Panc1 (cell line): ENCODE results near the gene APAF1. TPM values are rescaled to one million over a fixed set of nuclear protein-coding genes. Genes with fewer than 3 reads are reported as not detected.

Experiments
- ATAC-seq: fragments of 200-7000 bp; cut with Tn5 transposase; 2 replicates; pipeline ENCODE4 v1.9.1; 2020; ENCODE audit warnings: mild to moderate bottlenecking, moderate library complexity
- BruUV-seq: library from RNA; stranded (reverse); fragments of 400-500 nt; replicated peaks from 2 replicates; lab custom pipeline; 2021; lab: Mats Ljungman, UMichigan
- CTCF ChIA-PET: fragments of 300-600 bp; sonication (Branson Sonifier 250); formaldehyde crosslinking; loops from one replicate; lab custom pipeline; 2022; ENCODE audit warnings: antibody characterized with exemption; lab: Charles Lee
- POLR2A ChIA-PET: fragments of 300-600 bp; sonication (Branson Sonifier 250); formaldehyde crosslinking; loops from one replicate; lab custom pipeline; 2022; ENCODE audit warnings: antibody characterized with exemption; lab: Charles Lee
- DNase-seq: peaks from one replicate; pipeline ENCODE4 v3.0.0-alpha.2; 2010; ENCODE audit warnings: low read depth, low spot score
- H3K27ac ChIP-seq: 2 replicates; pipeline ENCODE4 v1.5.1; 2011; ENCODE audit warnings: mild to moderate bottlenecking, low read length, inconsistent platforms
- H3K27me3 ChIP-seq: fragments of 200-500 bp; sonication (Bioruptor generic); 2 replicates; pipeline ENCODE4 v1.6.0; 2014; ENCODE audit warnings: low read length, inconsistent platforms; ENCODE audit not compliant: control insufficient read depth, insufficient read depth
- H3K36me3 ChIP-seq: fragments of 200-500 bp; sonication (Bioruptor generic); 2 replicates; pipeline ENCODE4 v1.5.1; 2014; ENCODE audit warnings: inconsistent platforms, mild to moderate bottlenecking, low read length, moderate library complexity; ENCODE audit not compliant: control insufficient read depth, insufficient read depth
- H3K4me1 ChIP-seq: 2 replicates; pipeline ENCODE4 v1.5.1; 2011; ENCODE audit warnings: inconsistent platforms, mild to moderate bottlenecking, low read length, moderate library complexity; ENCODE audit not compliant: control insufficient read depth, insufficient read depth
- H3K4me3 ChIP-seq, 2 experiments: 2 replicates each; pipeline ENCODE4 v1.5.1; 2011 to 2012; ENCODE audit warnings: low read depth in 2 of 2, low read length in 2 of 2, mild to moderate bottlenecking in 2 of 2, inconsistent platforms in 1 of 2, moderate library complexity in 1 of 2
- H3K9me3 ChIP-seq: fragments of 200-500 bp; sonication (Bioruptor generic); 2 replicates; pipeline ENCODE4 v1.5.1; 2014; ENCODE audit warnings: low read depth, mild to moderate bottlenecking, inconsistent platforms, low read length, moderate library complexity; ENCODE audit not compliant: control insufficient read depth, insufficient read depth
- POLR2AphosphoS5 ChIP-seq: IDR thresholded peaks from 2 replicates; pipeline ENCODE4 v1.6.1; 2012; ENCODE audit warnings: mild to moderate bottlenecking, low read depth, low read length, moderate library complexity
- SIN3A ChIP-seq: IDR thresholded peaks from 2 replicates; pipeline ENCODE4 v1.6.1; 2012; ENCODE audit warnings: low read depth, mild to moderate bottlenecking, low read length, moderate library complexity, borderline replicate concordance; ENCODE audit not compliant: insufficient read depth
- TCF7L2 ChIP-seq: IDR thresholded peaks from 2 replicates; pipeline ENCODE4 v1.6.1; 2011; ENCODE audit warnings: mild to moderate bottlenecking, low read depth, low read length, inconsistent platforms
- in situ Hi-C: cut with HindIII; loops from 2 replicates; pipeline ENCODE4 v1.10.0; 2016; ENCODE audit warnings: low sequenced_read_pairs, low pct_unique_long_range_greater_than_20kb
- intact Hi-C: fragments of 100-400 bp; cut with micrococcal nuclease; formaldehyde crosslinking; loops from one replicate; pipeline ENCODE4 v1.10.0; 2022; ENCODE audit not compliant: unreplicated experiment
- total RNA-seq: library from RNA; stranded (reverse); gene quantifications from one replicate; pipeline ENCODE4 v1.2.1, GENCODE V29; 2021; ENCODE audit not compliant: unreplicated experiment
- TF ChIP-seq, protein P1 (sequence below): fragments of 450-650 bp; IDR thresholded peaks from 2 replicates; pipeline ENCODE4 v1.5.1; 2017; ENCODE audit warnings: mild to moderate bottlenecking
- TF ChIP-seq, protein P2 (sequence below), 2 experiments: IDR thresholded peaks; 2 replicates each; pipeline ENCODE4 v1.6.1; 2011 to 2012; ENCODE audit warnings: low read depth in 2 of 2, control low read depth in 1 of 2, low read length in 1 of 2, mild to moderate bottlenecking in 1 of 2, moderate library complexity in 1 of 2; ENCODE audit not compliant: insufficient read depth in 1 of 2

Gene APAF1
- total RNA-seq, 1 experiment from 2014 or later = 15.6 TPM

DNA sequence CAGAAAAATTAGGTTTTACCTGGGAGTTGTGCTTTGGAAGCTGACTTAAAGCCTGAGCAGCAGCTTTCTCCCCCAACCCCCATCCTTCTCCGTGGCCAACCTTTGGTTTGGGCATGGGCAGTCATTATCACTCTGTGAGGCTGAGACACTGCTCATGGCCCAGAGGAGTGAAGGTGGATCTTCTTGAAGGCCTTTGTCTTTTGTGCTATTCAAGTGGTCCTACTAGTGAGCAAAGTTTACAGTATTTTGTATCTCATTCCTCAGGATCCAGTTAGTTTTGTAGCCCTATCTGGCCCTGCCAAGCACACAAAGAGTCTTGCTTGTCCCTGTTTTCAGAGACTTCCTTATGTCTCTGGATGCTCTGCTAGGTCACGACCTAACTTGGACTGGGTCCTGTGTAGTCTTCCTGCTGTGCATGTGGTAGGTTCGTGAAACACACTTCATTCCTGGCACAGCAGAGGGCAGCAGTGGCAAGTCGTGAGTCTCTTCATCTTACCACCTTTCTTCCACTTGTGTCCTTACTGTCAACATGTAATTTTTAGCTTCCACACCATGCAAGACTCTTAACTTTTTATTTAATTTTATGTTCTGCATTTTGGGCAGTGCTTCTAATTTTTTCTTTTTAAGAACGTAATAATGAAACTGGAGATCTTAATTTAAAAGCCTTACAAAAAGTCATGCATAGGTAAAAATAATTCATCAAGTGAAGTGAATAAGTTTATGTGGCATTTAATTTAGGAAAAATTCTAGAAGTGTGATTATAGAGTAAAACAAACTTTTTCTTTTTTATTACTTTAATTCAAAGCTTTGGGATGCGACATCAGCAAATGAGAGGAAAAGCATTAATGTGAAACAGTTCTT lies 53.7 kb downstream of the APAF1 start:
- DNase-seq (peak; percentile 38), ATAC-seq (peak; percentile 97)
- peaks cover 2% of the 10 kb centered on the region; the same call in 1 of the 2 replicates for H3K36me3 ChIP-seq
- no peak overlapping the region for H3K4me3 ChIP-seq
- no peak overlapping the region for H3K27ac ChIP-seq
- POLR2A ChIA-PET = interaction anchor here (0.5 kb wide), 1 partner anchor 23 kb away, joined by 3 read pairs; no protein-coding TSS in a partner anchor
- intact Hi-C loops (loop anchor here (1.0 kb wide), 1 partner anchor 299 kb away; no protein-coding TSS in a partner anchor), in situ Hi-C loops (no loop called here)
- H3K9me3 ChIP-seq = no peaks in the 10 kb centered on the region
- no TSS peak for BruUV-seq
- 0 out of 2 replicates have a peak, but pooled peaks cover 3% of the 10 kb centered on the region for H3K4me1 ChIP-seq
- no peaks in the 10 kb centered on the region for H3K27me3 ChIP-seq
- TF ChIP-seq, protein P1, sequence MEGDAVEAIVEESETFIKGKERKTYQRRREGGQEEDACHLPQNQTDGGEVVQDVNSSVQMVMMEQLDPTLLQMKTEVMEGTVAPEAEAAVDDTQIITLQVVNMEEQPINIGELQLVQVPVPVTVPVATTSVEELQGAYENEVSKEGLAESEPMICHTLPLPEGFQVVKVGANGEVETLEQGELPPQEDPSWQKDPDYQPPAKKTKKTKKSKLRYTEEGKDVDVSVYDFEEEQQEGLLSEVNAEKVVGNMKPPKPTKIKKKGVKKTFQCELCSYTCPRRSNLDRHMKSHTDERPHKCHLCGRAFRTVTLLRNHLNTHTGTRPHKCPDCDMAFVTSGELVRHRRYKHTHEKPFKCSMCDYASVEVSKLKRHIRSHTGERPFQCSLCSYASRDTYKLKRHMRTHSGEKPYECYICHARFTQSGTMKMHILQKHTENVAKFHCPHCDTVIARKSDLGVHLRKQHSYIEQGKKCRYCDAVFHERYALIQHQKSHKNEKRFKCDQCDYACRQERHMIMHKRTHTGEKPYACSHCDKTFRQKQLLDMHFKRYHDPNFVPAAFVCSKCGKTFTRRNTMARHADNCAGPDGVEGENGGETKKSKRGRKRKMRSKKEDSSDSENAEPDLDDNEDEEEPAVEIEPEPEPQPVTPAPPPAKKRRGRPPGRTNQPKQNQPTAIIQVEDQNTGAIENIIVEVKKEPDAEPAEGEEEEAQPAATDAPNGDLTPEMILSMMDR = peak; percentile 85
- TF ChIP-seq, protein P2, sequence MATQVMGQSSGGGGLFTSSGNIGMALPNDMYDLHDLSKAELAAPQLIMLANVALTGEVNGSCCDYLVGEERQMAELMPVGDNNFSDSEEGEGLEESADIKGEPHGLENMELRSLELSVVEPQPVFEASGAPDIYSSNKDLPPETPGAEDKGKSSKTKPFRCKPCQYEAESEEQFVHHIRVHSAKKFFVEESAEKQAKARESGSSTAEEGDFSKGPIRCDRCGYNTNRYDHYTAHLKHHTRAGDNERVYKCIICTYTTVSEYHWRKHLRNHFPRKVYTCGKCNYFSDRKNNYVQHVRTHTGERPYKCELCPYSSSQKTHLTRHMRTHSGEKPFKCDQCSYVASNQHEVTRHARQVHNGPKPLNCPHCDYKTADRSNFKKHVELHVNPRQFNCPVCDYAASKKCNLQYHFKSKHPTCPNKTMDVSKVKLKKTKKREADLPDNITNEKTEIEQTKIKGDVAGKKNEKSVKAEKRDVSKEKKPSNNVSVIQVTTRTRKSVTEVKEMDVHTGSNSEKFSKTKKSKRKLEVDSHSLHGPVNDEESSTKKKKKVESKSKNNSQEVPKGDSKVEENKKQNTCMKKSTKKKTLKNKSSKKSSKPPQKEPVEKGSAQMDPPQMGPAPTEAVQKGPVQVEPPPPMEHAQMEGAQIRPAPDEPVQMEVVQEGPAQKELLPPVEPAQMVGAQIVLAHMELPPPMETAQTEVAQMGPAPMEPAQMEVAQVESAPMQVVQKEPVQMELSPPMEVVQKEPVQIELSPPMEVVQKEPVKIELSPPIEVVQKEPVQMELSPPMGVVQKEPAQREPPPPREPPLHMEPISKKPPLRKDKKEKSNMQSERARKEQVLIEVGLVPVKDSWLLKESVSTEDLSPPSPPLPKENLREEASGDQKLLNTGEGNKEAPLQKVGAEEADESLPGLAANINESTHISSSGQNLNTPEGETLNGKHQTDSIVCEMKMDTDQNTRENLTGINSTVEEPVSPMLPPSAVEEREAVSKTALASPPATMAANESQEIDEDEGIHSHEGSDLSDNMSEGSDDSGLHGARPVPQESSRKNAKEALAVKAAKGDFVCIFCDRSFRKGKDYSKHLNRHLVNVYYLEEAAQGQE (IDR thresholded peaks at IDR 0.05; ENCODE audit: insufficient read depth in 1 of 2, low read depth in 2 of 2, low read length in 1 of 2) = no peak
- CTCF ChIA-PET = interaction anchor here (0.6 kb wide), 1 partner anchor 24 kb away, joined by 3 read pairs; no protein-coding TSS in a partner anchor

DNA sequence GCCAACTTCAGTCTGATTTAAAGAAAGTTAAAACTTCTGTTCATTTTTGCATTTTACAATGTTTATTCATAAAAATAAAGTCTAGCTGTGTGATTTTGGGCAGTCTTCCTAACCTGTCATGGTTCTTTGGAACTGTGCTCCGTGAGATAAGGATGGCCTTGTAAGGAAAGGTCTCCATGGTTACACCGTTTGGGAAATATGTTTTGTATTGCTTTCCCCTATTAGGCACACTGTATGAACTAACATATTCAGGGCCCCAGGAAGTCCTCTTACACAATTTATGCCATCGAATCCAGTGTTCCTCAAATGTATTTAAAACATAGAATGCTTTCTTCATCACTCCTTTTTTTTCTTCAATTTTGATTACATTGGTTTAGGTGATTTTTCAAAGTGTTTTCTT lies 54.5 kb downstream of the APAF1 start:
- no peak for ATAC-seq
- CTCF ChIA-PET = interaction anchor here (0.6 kb wide), 2 partner anchors 23 to 294 kb away, joined by 3 to 5 read pairs; no protein-coding TSS in a partner anchor
- no TSS peak for BruUV-seq
- no peaks in the 10 kb centered on the region for H3K27me3 ChIP-seq
- in situ Hi-C loops (no loop called here), intact Hi-C loops (loop anchor here (1.0 kb wide), 1 partner anchor 299 kb away; no protein-coding TSS in a partner anchor)
- H3K27ac ChIP-seq = no peak overlapping the region
- H3K36me3 ChIP-seq = peaks cover 2% of the 10 kb centered on the region; the same call in 1 of the 2 replicates
- POLR2A ChIA-PET = interaction anchor here (0.5 kb wide), 1 partner anchor 23 kb away, joined by 3 read pairs; no protein-coding TSS in a partner anchor
- H3K4me1 ChIP-seq = 0 out of 2 replicates have a peak, but pooled peaks cover 3% of the 10 kb centered on the region
- no peak overlapping the region for H3K4me3 ChIP-seq
- TF ChIP-seq POLR2AphosphoS5 = no peak
- no peak for DNase-seq
- H3K9me3 ChIP-seq = no peaks in the 10 kb centered on the region

DNA sequence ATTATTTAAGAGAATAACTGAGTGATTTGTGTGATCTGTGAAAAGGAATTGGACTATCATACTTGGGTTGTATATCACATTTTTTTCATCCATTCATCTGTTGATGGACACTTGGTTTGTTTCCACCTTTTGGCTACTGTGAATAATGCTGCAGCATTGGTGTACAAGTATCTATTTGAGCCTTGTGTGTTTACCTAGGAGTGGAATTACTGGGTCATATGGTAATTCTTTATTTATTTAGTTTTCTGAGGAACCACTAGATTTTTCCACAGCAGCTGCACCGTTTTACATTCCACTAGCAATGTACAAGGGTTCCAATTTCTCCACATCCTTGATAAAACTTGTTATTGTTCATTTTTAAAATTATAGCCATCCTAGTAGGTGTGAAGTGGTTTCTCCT lies 56.1 kb downstream of the APAF1 start:
- no peaks in the 10 kb centered on the region for H3K27me3 ChIP-seq
- H3K36me3 ChIP-seq = peaks cover 2% of the 10 kb centered on the region; the same call in 1 of the 2 replicates
- no peak overlapping the region for H3K27ac ChIP-seq
- H3K4me1 ChIP-seq = 0 out of 2 replicates have a peak, but pooled peaks cover 3% of the 10 kb centered on the region
- ATAC-seq (no peak), DNase-seq (no peak)
- H3K4me3 ChIP-seq = no peak overlapping the region
- CTCF ChIA-PET = no interaction called here
- H3K9me3 ChIP-seq = no peaks in the 10 kb centered on the region
- no TSS peak for BruUV-seq
- in situ Hi-C loops (no loop called here), intact Hi-C loops (no loop called here)
- POLR2A ChIA-PET = no interaction called here
- TF ChIP-seq POLR2AphosphoS5 = no peak
- TF ChIP-seq, protein P2 (IDR thresholded peaks at IDR 0.05; ENCODE audit: insufficient read depth in 1 of 2, low read depth in 2 of 2, low read length in 1 of 2) = no peak
- TF ChIP-seq, protein P1 = no peak
- no peak for TF ChIP-seq SIN3A
- TF ChIP-seq TCF7L2 = no peak
